A549 (cell line): ENCODE results near the gene CCDC92B.

Experiments
- CEBPB ChIP-seq, 2 experiments: fragments of >200 bp in 1 of 2; sonication (Bioruptor Twin) in 1 of 2; formaldehyde crosslinking in 1 of 2; IDR thresholded peaks; 2 replicates each; pipeline ENCODE4 v1.6.1; 2012 to 2016
- CTCF ChIP-seq: fragments of >200 bp; sonication (Bioruptor Twin); formaldehyde crosslinking; IDR thresholded peaks from 3 replicates; pipeline ENCODE4 v1.5.1; 2016
- ELK1 ChIP-seq: fragments of 150-350 bp; IDR thresholded peaks from 2 replicates; pipeline ENCODE4 v1.6.1; 2014; ENCODE audit warnings: low read depth, mild to moderate bottlenecking, low read length
- EP300 ChIP-seq, 2 experiments: fragments of >200 bp; sonication (Bioruptor Twin); formaldehyde crosslinking; IDR thresholded peaks; 2 replicates in 1 of 2; 3 replicates in 1 of 2; pipeline ENCODE4 v1.6.1; 2016 to 2017
- HMGXB4 ChIP-seq: fragments of 250-450 bp; sonication (Bioruptor Pico); IDR thresholded peaks from 2 replicates; pipeline ENCODE4 v1.5.0; 2021; ENCODE audit warnings: mild to moderate bottlenecking, moderate library complexity, borderline replicate concordance
- JUN ChIP-seq, 2 experiments: fragments of >200 bp; sonication (Bioruptor Twin); formaldehyde crosslinking; IDR thresholded peaks; 2 replicates in 1 of 2; 3 replicates in 1 of 2; pipeline ENCODE4 v1.6.1; 2016 to 2017
- JUNB ChIP-seq: fragments of >200 bp; sonication (Bioruptor Twin); formaldehyde crosslinking; IDR thresholded peaks from 2 replicates; pipeline ENCODE4 v1.6.1; 2016
- PBX3 ChIP-seq: IDR thresholded peaks from 2 replicates; pipeline ENCODE4 v1.6.1; 2012
- POLR2A ChIP-seq: IDR thresholded peaks from 2 replicates; pipeline ENCODE4 v1.6.1; 2012; ENCODE audit warnings: mild to moderate bottlenecking, low read length
- USF2 ChIP-seq: fragments of 450-650 bp; IDR thresholded peaks from 2 replicates; pipeline ENCODE4 v1.6.1; 2014; ENCODE audit warnings: antibody characterized with exemption

GRCh38 chr17:2711608-2712299, 37.7 kb downstream of the CCDC92B start, which contains the start of gene CLUH:
- TF ChIP-seq EP300 (IDR thresholded peaks at IDR 0.05), result no peak
- TF ChIP-seq POLR2A, result peak; percentile 65
- no peak for TF ChIP-seq ELK1
- peak; percentile 74 to 91 for TF ChIP-seq JUN (IDR thresholded peaks at IDR 0.05)
- TF ChIP-seq USF2, result peak; percentile 88
- 0 out of 4 replicates have a peak, but pooled peaks of 1 of the 2 experiments have one; percentile 15 for TF ChIP-seq CEBPB (IDR thresholded peaks at IDR 0.05)
- TF ChIP-seq JUNB, result no peak
- TF ChIP-seq HMGXB4 (CRISPR knock-in tag), result no peak
- no peak for TF ChIP-seq CTCF
- TF ChIP-seq PBX3, result 0 out of 2 replicates have a peak, but pooled peaks have one; percentile 42
